H9 (cell line): ENCODE data around the gene BEX4. TPM values are rescaled to one million over a fixed set of nuclear protein-coding genes. Genes with fewer than 3 reads are reported as not detected.

Experiments used
- DNase-seq: peaks from one replicate; pipeline ENCODE4 v3.0.0-alpha.2; 2017
- H2AFZ ChIP-seq: one replicate; pipeline ENCODE4 v1.6.1; 2013; ENCODE audit warnings: mild to moderate bottlenecking, low read length, control low read depth, moderate library complexity
- H2AK5ac ChIP-seq: 2 replicates; pipeline ENCODE4 v1.6.1; 2013; ENCODE audit warnings: low read length, control low read depth, mixed read lengths; ENCODE audit not compliant: insufficient read length
- H2BK120ac ChIP-seq: one replicate; pipeline ENCODE4 v1.6.1; 2013; ENCODE audit warnings: low read depth, mild to moderate bottlenecking, low read length, control low read depth, inconsistent platforms; ENCODE audit not compliant: poor library complexity, severe bottlenecking
- H2BK12ac ChIP-seq: 2 replicates; pipeline ENCODE4 v1.6.1; 2013; ENCODE audit warnings: low read length, control low read depth, mixed read lengths, low read depth; ENCODE audit not compliant: insufficient read length
- H2BK15ac ChIP-seq: 2 replicates; pipeline ENCODE4 v1.6.1; 2013; ENCODE audit warnings: low read depth, low read length, control low read depth
- H2BK20ac ChIP-seq: one replicate; pipeline ENCODE4 v1.6.1; 2013; ENCODE audit warnings: low read depth, mild to moderate bottlenecking, low read length, control low read depth, inconsistent platforms; ENCODE audit not compliant: poor library complexity, severe bottlenecking
- H2BK5ac ChIP-seq: 2 replicates; pipeline ENCODE4 v1.6.1; 2013; ENCODE audit warnings: low read length, control low read depth, mixed read lengths; ENCODE audit not compliant: insufficient read length
- H3K14ac ChIP-seq: 2 replicates; pipeline ENCODE4 v1.6.1; 2013; ENCODE audit warnings: low read length, control low read depth; ENCODE audit not compliant: insufficient read depth
- H3K18ac ChIP-seq: 2 replicates; pipeline ENCODE4 v1.6.1; 2013; ENCODE audit warnings: low read depth, mild to moderate bottlenecking, mixed read lengths, low read length, control low read depth; ENCODE audit not compliant: insufficient read length
- H3K23ac ChIP-seq: 2 replicates; pipeline ENCODE4 v1.6.1; 2013; ENCODE audit warnings: low read length, control low read depth, mixed read lengths, low read depth; ENCODE audit not compliant: insufficient read length
- H3K23me2 ChIP-seq: 2 replicates; pipeline ENCODE4 v1.6.1; 2013; ENCODE audit warnings: low read depth, mild to moderate bottlenecking, mixed read lengths, low read length, control low read depth; ENCODE audit not compliant: insufficient read length, poor library complexity, severe bottlenecking
- H3K27ac ChIP-seq: 2 replicates; pipeline ENCODE4 v1.5.1; 2013; ENCODE audit warnings: low read length, control low read depth, mixed read lengths, low read depth; ENCODE audit not compliant: insufficient read length
- H3K27me3 ChIP-seq: 2 replicates; pipeline ENCODE4 v1.6.1; 2013; ENCODE audit warnings: low read length, control low read depth, inconsistent platforms; ENCODE audit not compliant: insufficient read depth
- H3K4ac ChIP-seq: 2 replicates; pipeline ENCODE4 v1.6.1; 2013; ENCODE audit warnings: low read depth, mild to moderate bottlenecking, control low read depth, inconsistent platforms, low read length, moderate library complexity
- H3K4me1 ChIP-seq: 2 replicates; pipeline ENCODE4 v1.6.1; 2013; ENCODE audit warnings: low read length, control low read depth, inconsistent platforms; ENCODE audit not compliant: insufficient read depth
- H3K4me2 ChIP-seq: 2 replicates; pipeline ENCODE4 v1.6.1; 2013; ENCODE audit warnings: low read length, control low read depth, mixed read lengths; ENCODE audit not compliant: insufficient read length, insufficient read depth
- H3K56ac ChIP-seq: 2 replicates; pipeline ENCODE4 v1.6.1; 2013; ENCODE audit warnings: low read depth, mild to moderate bottlenecking, mixed read lengths, low read length, control low read depth; ENCODE audit not compliant: insufficient read length
- H3K79me1 ChIP-seq: 2 replicates; pipeline ENCODE4 v1.6.1; 2013; ENCODE audit warnings: low read depth, mild to moderate bottlenecking, moderate library complexity, low read length, control low read depth, inconsistent platforms; ENCODE audit not compliant: insufficient read depth, poor library complexity, severe bottlenecking
- H3K79me2 ChIP-seq: 2 replicates; pipeline ENCODE4 v1.6.1; 2013; ENCODE audit warnings: low read length, control low read depth, inconsistent platforms; ENCODE audit not compliant: insufficient read depth
- H3K9ac ChIP-seq: 2 replicates; pipeline ENCODE4 v1.6.1; 2013; ENCODE audit warnings: low read length, control low read depth, mixed read lengths; ENCODE audit not compliant: insufficient read length; ENCODE audit errors: extremely low read depth
- H3K9me3 ChIP-seq: one replicate; pipeline ENCODE4 v1.6.1; 2013; ENCODE audit warnings: low read depth, low read length, inconsistent platforms; ENCODE audit not compliant: control insufficient read depth
- H3T11ph ChIP-seq: one replicate; pipeline ENCODE4 v1.6.1; 2013; ENCODE audit warnings: mild to moderate bottlenecking, low read length, control low read depth, inconsistent platforms
- H4K20me1 ChIP-seq: one replicate; pipeline ENCODE4 v1.6.1; 2013; ENCODE audit not compliant: control insufficient read depth, insufficient read length, insufficient read depth
- H4K5ac ChIP-seq: 2 replicates; pipeline ENCODE4 v1.6.1; 2013; ENCODE audit warnings: low read depth, mild to moderate bottlenecking, mixed read lengths, low read length, control low read depth; ENCODE audit not compliant: insufficient read length
- H4K8ac ChIP-seq: replicated peaks from 2 replicates; pipeline ENCODE4 v1.6.1; 2013; ENCODE audit warnings: low read length, control low read depth, mixed read lengths, low read depth; ENCODE audit not compliant: insufficient read length
- H4K91ac ChIP-seq: 2 replicates; pipeline ENCODE4 v1.6.1; 2013; ENCODE audit warnings: low read depth, mild to moderate bottlenecking, moderate library complexity, mixed read lengths, low read length, control low read depth; ENCODE audit not compliant: insufficient read length
- H3K27ac Mint-ChIP-seq, 3 experiments: 2 replicates in 2 of 3; 3 replicates in 1 of 3; pipeline ENCODE4 v1.8.0; 2020 to 2021; ENCODE audit warnings: mixed read lengths in 3 of 3, mild to moderate bottlenecking in 1 of 3, moderate library complexity in 1 of 3
- H3K27me3 Mint-ChIP-seq: 2 replicates; pipeline ENCODE4 v1.8.0; 2021; ENCODE audit warnings: low read depth, mild to moderate bottlenecking, moderate library complexity, mixed read lengths
- H3K36me3 Mint-ChIP-seq, 3 experiments: 2 replicates in 2 of 3; 3 replicates in 1 of 3; pipeline ENCODE4 v1.8.0; 2020 to 2021; ENCODE audit warnings: low read depth in 3 of 3, mixed read lengths in 3 of 3; ENCODE audit not compliant: insufficient read depth in 1 of 3
- H3K4me1 Mint-ChIP-seq, 2 experiments: 2 replicates each; pipeline ENCODE4 v1.8.0; 2020; ENCODE audit warnings: mixed read lengths in 2 of 2
- H3K4me3 Mint-ChIP-seq, 2 experiments: 2 replicates in 1 of 2; 3 replicates in 1 of 2; pipeline ENCODE4 v1.8.0; 2020 to 2021; ENCODE audit warnings: mild to moderate bottlenecking in 2 of 2, mixed read lengths in 2 of 2, moderate library complexity in 1 of 2
- H3K9me3 Mint-ChIP-seq, 2 experiments: 2 replicates in 1 of 2; 3 replicates in 1 of 2; pipeline ENCODE4 v1.8.0; 2020; ENCODE audit warnings: mild to moderate bottlenecking in 2 of 2, mixed read lengths in 2 of 2, moderate library complexity in 1 of 2
- CTCF ChIP-seq: fragments of 200-600 bp; sonication (generic); conservative IDR thresholded peaks from 3 replicates; pipeline ENCODE4 v1.8.0; 2021; ENCODE audit warnings: antibody characterized with exemption, mild to moderate bottlenecking
- total RNA-seq: library from RNA; stranded (reverse); gene quantifications from 2 replicates; pipeline ENCODE4 v1.2.1, GENCODE V29; 2021

The BEX4 gene
- total RNA-seq, 1 experiment from 2014 or later = 48.2 TPM

GRCh38 chrX:103258275-103258674 is 43.4 kb downstream of the BEX4 start:
- Histone ChIP-seq H2AFZ (no peak overlapping the region), H3K79me2 (no peaks in the 10 kb centered on the region), H4K91ac (no peak overlapping the region), H3K4me1 (no peaks in the 10 kb centered on the region), H3K4ac (no peak overlapping the region), H4K20me1 (no peaks in the 10 kb centered on the region), H3K9ac (no peak overlapping the region), H4K5ac (no peak overlapping the region), H3K56ac (no peak overlapping the region), H3T11ph (no peak overlapping the region), H3K18ac (no peak overlapping the region), H2BK20ac (no peak overlapping the region), H3K27ac (no peak overlapping the region), H3K79me1 (no peaks in the 10 kb centered on the region), H4K8ac (no peak overlapping the region), H2AK5ac (no peak overlapping the region), H3K27me3 (no peaks in the 10 kb centered on the region), H3K4me2 (no peak overlapping the region), H3K23ac (no peak overlapping the region), H2BK120ac (no peak overlapping the region), H3K14ac (no peak overlapping the region), H3K9me3 (no peaks in the 10 kb centered on the region), H3K23me2 (peaks cover 4% of the 10 kb centered on the region), H2BK5ac (no peak overlapping the region), H2BK15ac (no peak overlapping the region), H2BK12ac (no peak overlapping the region)
- no peak for TF ChIP-seq CTCF
- peaks cover 5 to 8% (median 5%) of the 10 kb centered on the region in 3 experiments for H3K36me3 Mint-ChIP-seq
- peaks cover 1% of the 10 kb centered on the region; the same call in 1 of the 2 replicates for H3K27me3 Mint-ChIP-seq
- DNase-seq = no peak
- no peak overlapping the region for H3K27ac Mint-ChIP-seq
- peaks cover 7% of the 10 kb centered on the region in 2 experiments; a peak in 3 of 4 replicates for H3K4me1 Mint-ChIP-seq
- no peak overlapping the region for H3K4me3 Mint-ChIP-seq
- peaks cover 2 to 49% of the 10 kb centered on the region in 2 experiments; a peak in 4 of 5 replicates for H3K9me3 Mint-ChIP-seq

Other genes with a start within 250 kb of the BEX4 start
- 48.1 and 51.7 TPM in 2 replicates for gene BEX1, start 150.9 kb upstream of the BEX4 start, total RNA-seq
- not detected in 2 replicates for gene NXF3, start 122.0 kb upstream of the BEX4 start, total RNA-seq
- gene TCEAL8, start 40.0 kb downstream of the BEX4 start, total RNA-seq = 78.1 and 79.0 TPM in 2 replicates
- not detected in 2 replicates for gene TCEAL5, start 61.6 kb downstream of the BEX4 start, total RNA-seq
- 29.6 and 34.2 TPM in 2 replicates for gene BEX2, start 95.9 kb downstream of the BEX4 start, total RNA-seq
- 2.7 and 3.1 TPM in 2 replicates for gene TCEAL7, start 115.1 kb downstream of the BEX4 start, total RNA-seq
- gene TCEAL9, start 141.4 kb downstream of the BEX4 start, total RNA-seq = 24.2 and 30.5 TPM in 2 replicates
- 305 and 321 TPM in 2 replicates for gene BEX3, start 161.4 kb downstream of the BEX4 start, total RNA-seq